Loucy (cell line): ENCODE data around the gene CLASP1.
"Not testable (repeated sequence)": the region's sequence is repeated elsewhere in the genome, so short reads cannot be mapped to it uniquely, and the experiment has no call there.

Experiments
- H2AFZ ChIP-seq: fragments of 200-600 bp; sonication (generic); 2 replicates; pipeline ENCODE4 v1.6.0; 2016; ENCODE audit warnings: antibody characterized with exemption, mild to moderate bottlenecking, low read length, moderate library complexity
- H3F3A ChIP-seq: fragments of 200-600 bp; 2 replicates; pipeline ENCODE4 v1.6.0; 2016; ENCODE audit warnings: antibody characterized with exemption, low read depth, mild to moderate bottlenecking
- H3K27me3 ChIP-seq: fragments of 200-600 bp; sonication (generic); 2 replicates; pipeline ENCODE4 v1.6.1; 2014; ENCODE audit warnings: low read length, mild to moderate bottlenecking; ENCODE audit not compliant: insufficient read depth, poor library complexity, severe bottlenecking
- H3K36me3 ChIP-seq: fragments of 200-600 bp; sonication (generic); 2 replicates; pipeline ENCODE4 v1.6.1; 2016; ENCODE audit warnings: low read length; ENCODE audit not compliant: insufficient read depth
- H3K4me1 ChIP-seq: fragments of 200-600 bp; sonication (generic); 2 replicates; pipeline ENCODE4 v1.5.1; 2014; ENCODE audit warnings: low read length, mild to moderate bottlenecking; ENCODE audit not compliant: insufficient read depth, poor library complexity, severe bottlenecking
- H3K4me2 ChIP-seq: fragments of 200-600 bp; sonication (generic); 2 replicates; pipeline ENCODE4 v1.6.0; 2014; ENCODE audit warnings: antibody characterized with exemption, low read length, low read depth, mild to moderate bottlenecking; ENCODE audit not compliant: poor library complexity, severe bottlenecking
- H3K4me3 ChIP-seq: fragments of 200-600 bp; sonication (generic); 2 replicates; pipeline ENCODE4 v1.5.1; 2014; ENCODE audit warnings: low read length, mild to moderate bottlenecking, mixed read lengths; ENCODE audit not compliant: poor library complexity, severe bottlenecking
- H3K79me2 ChIP-seq: fragments of 200-600 bp; sonication (generic); 2 replicates; pipeline ENCODE4 v1.6.1; 2014; ENCODE audit warnings: low read length; ENCODE audit not compliant: insufficient read depth
- H3K9ac ChIP-seq: fragments of 200-600 bp; sonication (generic); 2 replicates; pipeline ENCODE4 v1.6.0; 2014; ENCODE audit warnings: mild to moderate bottlenecking, low read depth, low read length, moderate library complexity; ENCODE audit not compliant: poor library complexity, severe bottlenecking
- H3K9me2 ChIP-seq: fragments of 200-600 bp; sonication (generic); replicated peaks from 2 replicates; pipeline ENCODE4 v1.6.1; 2016; ENCODE audit warnings: low read depth, low read length, mixed read lengths
- H3K9me3 ChIP-seq: fragments of 200-600 bp; sonication (generic); 2 replicates; pipeline ENCODE4 v1.6.1; 2014; ENCODE audit warnings: mild to moderate bottlenecking, antibody characterized with exemption, low read length, low read depth; ENCODE audit not compliant: insufficient read depth
- H4K20me1 ChIP-seq: fragments of 200-600 bp; sonication (generic); 2 replicates; pipeline ENCODE4 v1.6.0; 2014; ENCODE audit warnings: antibody characterized with exemption, low read length, mild to moderate bottlenecking; ENCODE audit not compliant: insufficient read depth, poor library complexity, severe bottlenecking
- CTCF ChIP-seq: fragments of 200-600 bp; sonication (generic); conservative IDR thresholded peaks from 2 replicates; pipeline ENCODE4 v1.5.1; 2014; ENCODE audit warnings: mild to moderate bottlenecking, antibody characterized with exemption, low read length
- EZH2phosphoT487 ChIP-seq: fragments of 200-600 bp; IDR thresholded peaks from 2 replicates; pipeline ENCODE4 v1.6.1; 2018; ENCODE audit warnings: antibody characterized with exemption, mild to moderate bottlenecking, moderate library complexity, borderline replicate concordance

Gene CLASP1

GRCh38 chr2:121696410-121696930 lies 47.2 kb upstream of the CLASP1 start:
- Histone ChIP-seq H3K4me1 (peaks cover 20% of the 10 kb centered on the region), H3K27me3 (no peaks in the 10 kb centered on the region), H3K79me2 (no peaks in the 10 kb centered on the region), H4K20me1 (no peaks in the 10 kb centered on the region), H3K4me2 (no peak overlapping the region), H3K4me3 (no peak overlapping the region), H2AFZ (no peak overlapping the region), H3F3A (no peaks in the 10 kb centered on the region), H3K9ac (no peak overlapping the region), H3K9me3 (no peaks in the 10 kb centered on the region), H3K36me3 (no peaks in the 10 kb centered on the region), H3K9me2 (no peaks in the 10 kb centered on the region)
- TF ChIP-seq EZH2phosphoT487 (no peak), CTCF (no peak)

GRCh38 chr2:121695171-121695451 lies 45.8 kb upstream of the CLASP1 start:
- Histone ChIP-seq H3K9me2 (no peaks in the 10 kb centered on the region), H3K27me3 (no peaks in the 10 kb centered on the region), H3F3A (no peaks in the 10 kb centered on the region), H3K4me1 (peaks cover 7% of the 10 kb centered on the region), H3K79me2 (no peaks in the 10 kb centered on the region), H2AFZ (no peak overlapping the region), H3K4me2 (no peak overlapping the region), H3K9ac (no peak overlapping the region), H3K4me3 (no peak overlapping the region), H4K20me1 (no peaks in the 10 kb centered on the region), H3K36me3 (no peaks in the 10 kb centered on the region), H3K9me3 (no peaks in the 10 kb centered on the region)
- TF ChIP-seq EZH2phosphoT487 (no peak), CTCF (no peak)

GRCh38 chr2:121694398-121695170 lies 45.3 kb upstream of the CLASP1 start:
- H3K4me1 ChIP-seq, result peaks cover 2% of the 10 kb centered on the region
- H2AFZ ChIP-seq, result no peak overlapping the region
- H3K79me2 ChIP-seq, result no peaks in the 10 kb centered on the region
- no peaks in the 10 kb centered on the region for H3K9me3 ChIP-seq
- H3K4me2 ChIP-seq, result no peak overlapping the region
- no peaks in the 10 kb centered on the region for H3K9me2 ChIP-seq
- TF ChIP-seq CTCF (no peak), EZH2phosphoT487 (no peak)
- H3K4me3 ChIP-seq, result no peak overlapping the region
- no peaks in the 10 kb centered on the region for H3F3A ChIP-seq
- no peak overlapping the region for H3K9ac ChIP-seq
- H3K36me3 ChIP-seq, result no peaks in the 10 kb centered on the region
- no peaks in the 10 kb centered on the region for H4K20me1 ChIP-seq
- H3K27me3 ChIP-seq, result no peaks in the 10 kb centered on the region

GRCh38 chr2:121690572-121690971 lies 41.3 kb upstream of the CLASP1 start:
- not testable (repeated sequence) for H3K36me3 ChIP-seq, H3K27me3 ChIP-seq, H3K4me1 ChIP-seq, H3K79me2 ChIP-seq, H3K4me2 ChIP-seq, H3F3A ChIP-seq, H3K9me2 ChIP-seq, H3K9ac ChIP-seq, H3K9me3 ChIP-seq, H2AFZ ChIP-seq, H4K20me1 ChIP-seq, H3K4me3 ChIP-seq
